Lung (tissue), 12 donors: ENCODE results near the gene UGT1A6. TPM values are rescaled to one million over a fixed set of nuclear protein-coding genes. Genes with fewer than 3 reads are reported as not detected.

Experiments
- ATAC-seq: fragments of 200-7000 bp; cut with Tn5 transposase; one replicate; pipeline ENCODE4 v1.9.1; 2020; ENCODE audit warnings: moderate number of reproducible peaks; ENCODE audit not compliant: insufficient read depth, low FRiP score
- DNase-seq, 3 donors: peaks; one replicate each; pipeline ENCODE4 v3.0.0-alpha.2; 2013 to 2017
- H3K27ac ChIP-seq, 2 donors: one replicate each; pipeline ENCODE4 v1.5.1; 2013; ENCODE audit warnings: mild to moderate bottlenecking in 2 of 2, moderate library complexity in 2 of 2, control low read depth in 1 of 2, inconsistent platforms in 1 of 2, low read depth in 1 of 2, low read length in 1 of 2
- H3K27me3 ChIP-seq, 3 donors: one replicate each; pipeline ENCODE4 v1.5.1; 2013; ENCODE audit warnings: low read length in 2 of 3; ENCODE audit not compliant: control insufficient read depth in 3 of 3, insufficient read depth in 3 of 3
- H3K36me3 ChIP-seq, 4 donors: one replicate each; pipeline ENCODE4 v1.5.1; 2013; ENCODE audit warnings: low read length in 4 of 4, mild to moderate bottlenecking in 1 of 4, moderate library complexity in 1 of 4; ENCODE audit not compliant: control insufficient read depth in 4 of 4, insufficient read depth in 4 of 4
- H3K4me1 ChIP-seq, 5 donors: one replicate each; pipeline ENCODE4 v1.5.1; 2013; ENCODE audit warnings: low read length in 5 of 5, mild to moderate bottlenecking in 2 of 5, moderate library complexity in 1 of 5; ENCODE audit not compliant: control insufficient read depth in 5 of 5, insufficient read depth in 5 of 5
- H3K4me3 ChIP-seq: one replicate; pipeline ENCODE4 v1.5.1; 2013; ENCODE audit warnings: mild to moderate bottlenecking, control low read depth, moderate library complexity
- H3K9ac ChIP-seq, 2 donors: one replicate each; pipeline ENCODE4 v1.5.1; 2013; ENCODE audit warnings: low read length in 2 of 2, control low read depth in 1 of 2; ENCODE audit not compliant: insufficient read depth in 1 of 2
- H3K9me3 ChIP-seq, 4 donors: one replicate each; pipeline ENCODE4 v1.5.1; 2013; ENCODE audit warnings: low read length in 3 of 4, mild to moderate bottlenecking in 1 of 4, moderate library complexity in 1 of 4; ENCODE audit not compliant: control insufficient read depth in 4 of 4, insufficient read depth in 3 of 4
- WGBS, 2 donors: extraction: QIAGEN DNeasy Blood & Tissue Kit; methylation state at CpG; one replicate each; pipeline ENCODE4 v1.1.7; 2013; 5-methylcytosine and 5-hydroxymethylcytosine counted together
- polyA plus RNA-seq, 2 donors: library from polyadenylated mRNA; stranded (reverse); fragments of 200-250 nt; gene quantifications; one replicate each; pipeline ENCODE4 v1.2.1, GENCODE V29; 2013
- total RNA-seq, 2 donors: library from RNA; depleted of rRNA in 1 of 2; stranded (reverse); fragments of >200 nt in 1 of 2; gene quantifications; one replicate each; pipeline ENCODE4 v1.2.1, GENCODE V29; 2014 to 2021
- TF ChIP-seq, protein P1 (sequence below): IDR thresholded peaks from 2 replicates; pipeline ENCODE4 v1.5.1; 2012; ENCODE audit warnings: mild to moderate bottlenecking; ENCODE audit errors: control extremely low read depth, extremely low read depth
- donor health status: control.
- donor health status: control.
- donor health status: Bipolar disorder and iron deficiency.
- donor health status: healthy.
- donor health status: DM: yes; HTN: yes; CAD: no.

UGT1A6 gene
- total and polyA plus RNA-seq, 4 donors: 0.63 to 2.3 (median 1.5) TPM

DNA sequence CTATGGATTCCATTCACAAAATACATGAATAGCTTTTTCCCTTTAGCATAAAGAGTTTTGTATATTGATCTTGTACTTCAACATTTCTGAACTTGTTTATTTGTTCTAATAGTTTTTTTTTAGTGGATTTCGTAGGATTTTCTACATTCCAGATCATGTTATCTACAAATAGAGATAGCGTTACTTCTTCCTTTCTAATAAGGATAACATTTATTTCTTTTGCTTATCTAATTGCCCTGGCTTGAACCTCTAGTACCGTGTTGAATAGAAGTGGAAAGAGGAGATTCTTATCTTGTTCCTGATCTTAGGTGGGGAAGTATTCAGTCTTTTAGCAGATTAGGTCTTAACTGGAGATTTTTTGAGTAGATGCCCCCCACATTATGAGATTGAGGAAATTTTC is 9.5 kb downstream of the UGT1A6 start:
- Histone ChIP-seq H3K9ac (no peak overlapping the region), H3K4me3 (no peak overlapping the region), H3K27me3 (no peaks in the 10 kb centered on the region), H3K4me1 (peaks cover 0 to 8% (median 0%) of the 10 kb centered on the region in 5 donors), H3K9me3 (no peaks in the 10 kb centered on the region), H3K36me3 (no peaks in the 10 kb centered on the region), H3K27ac (no peak overlapping the region)
- ATAC-seq: no peak
- TF ChIP-seq, protein P1, sequence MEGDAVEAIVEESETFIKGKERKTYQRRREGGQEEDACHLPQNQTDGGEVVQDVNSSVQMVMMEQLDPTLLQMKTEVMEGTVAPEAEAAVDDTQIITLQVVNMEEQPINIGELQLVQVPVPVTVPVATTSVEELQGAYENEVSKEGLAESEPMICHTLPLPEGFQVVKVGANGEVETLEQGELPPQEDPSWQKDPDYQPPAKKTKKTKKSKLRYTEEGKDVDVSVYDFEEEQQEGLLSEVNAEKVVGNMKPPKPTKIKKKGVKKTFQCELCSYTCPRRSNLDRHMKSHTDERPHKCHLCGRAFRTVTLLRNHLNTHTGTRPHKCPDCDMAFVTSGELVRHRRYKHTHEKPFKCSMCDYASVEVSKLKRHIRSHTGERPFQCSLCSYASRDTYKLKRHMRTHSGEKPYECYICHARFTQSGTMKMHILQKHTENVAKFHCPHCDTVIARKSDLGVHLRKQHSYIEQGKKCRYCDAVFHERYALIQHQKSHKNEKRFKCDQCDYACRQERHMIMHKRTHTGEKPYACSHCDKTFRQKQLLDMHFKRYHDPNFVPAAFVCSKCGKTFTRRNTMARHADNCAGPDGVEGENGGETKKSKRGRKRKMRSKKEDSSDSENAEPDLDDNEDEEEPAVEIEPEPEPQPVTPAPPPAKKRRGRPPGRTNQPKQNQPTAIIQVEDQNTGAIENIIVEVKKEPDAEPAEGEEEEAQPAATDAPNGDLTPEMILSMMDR: no peak
- WGBS, 2 donors: 44 to 55% methylated on average over 3 of the region's 3 CpGs
- DNase-seq: no peak

DNA sequence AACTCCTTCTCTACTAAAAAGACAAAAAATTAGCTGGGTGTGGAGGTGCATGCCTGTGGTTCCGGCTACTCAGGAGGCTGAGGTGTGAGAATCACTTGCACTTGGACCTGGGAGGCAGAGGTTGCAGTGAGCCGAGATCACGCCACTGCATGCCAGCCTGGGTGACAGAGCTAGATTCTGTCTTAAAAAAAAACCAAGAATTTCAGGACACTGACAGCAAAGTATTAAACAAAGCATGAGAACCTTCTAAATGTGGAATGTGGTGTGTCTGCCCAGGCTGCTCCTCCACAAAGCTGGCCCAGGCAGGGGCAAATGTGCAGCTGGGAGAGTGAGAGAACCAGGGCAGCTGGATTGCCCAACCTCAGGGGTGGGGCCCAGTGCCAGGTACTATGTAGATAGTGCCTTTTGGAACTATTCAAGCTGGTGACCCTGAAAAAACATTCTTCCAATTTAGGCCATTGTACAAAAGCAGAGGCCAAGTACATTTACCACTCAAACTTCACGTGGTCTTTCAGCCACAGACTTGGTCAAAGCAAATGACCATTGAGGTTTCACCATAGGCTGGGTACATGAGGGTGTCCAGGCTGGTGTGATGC is 13.3 kb downstream of the UGT1A6 start:
- Histone ChIP-seq H3K27ac (no peak overlapping the region), H3K27me3 (no peaks in the 10 kb centered on the region), H3K9me3 (no peaks in the 10 kb centered on the region), H3K9ac (no peak overlapping the region), H3K36me3 (no peaks in the 10 kb centered on the region), H3K4me1 (no peaks in the 10 kb centered on the region), H3K4me3 (no peak overlapping the region)
- WGBS, 2 donors: 58 to 70% methylated on average over 4 of the region's 4 CpGs
- DNase-seq (no peak), ATAC-seq (no peak)
- TF ChIP-seq, protein P1: no peak

DNA sequence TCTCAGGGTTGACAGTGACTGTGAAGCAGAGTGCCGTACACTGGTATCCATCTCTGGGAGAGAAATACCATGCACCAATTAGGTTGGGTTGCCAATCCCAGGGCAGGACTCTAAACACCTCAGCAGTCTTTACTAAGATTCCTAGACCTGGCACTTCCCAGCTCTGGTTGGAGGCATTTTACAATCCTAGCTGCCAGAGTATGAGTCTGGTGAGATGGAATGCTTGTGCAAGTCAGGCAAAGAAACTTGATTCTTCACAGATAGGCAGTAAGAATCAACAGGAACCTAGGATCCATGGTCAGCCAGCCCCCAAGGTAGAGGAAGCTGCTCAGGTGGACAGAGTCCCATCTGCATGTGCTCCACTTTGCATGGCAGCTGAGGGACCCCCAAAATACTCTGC is 14.0 kb downstream of the UGT1A6 start:
- Histone ChIP-seq H3K27ac (no peak overlapping the region), H3K27me3 (no peaks in the 10 kb centered on the region), H3K4me1 (no peaks in the 10 kb centered on the region), H3K36me3 (no peaks in the 10 kb centered on the region), H3K9ac (no peak overlapping the region), H3K4me3 (no peak overlapping the region), H3K9me3 (no peaks in the 10 kb centered on the region)
- DNase-seq (no peak), ATAC-seq (no peak)
- 0 to 96% methylated on average over 1 of the region's 1 CpG for WGBS, 2 donors
- TF ChIP-seq, protein P1: no peak
